GM21381 (cell line): ENCODE results near the gene EMCN.
"Not testable (repeated sequence)": the region's sequence is repeated elsewhere in the genome, so short reads cannot be mapped to it uniquely, and the experiment has no call there.

Experiments used
- ATAC-seq: cut with Tn5 transposase; IDR thresholded peaks from one replicate; pipeline ENCODE4 v1.9.1; 2021; ENCODE audit warnings: mild to moderate bottlenecking, moderate library complexity; ENCODE audit not compliant: unreplicated experiment

EMCN gene

DNA sequence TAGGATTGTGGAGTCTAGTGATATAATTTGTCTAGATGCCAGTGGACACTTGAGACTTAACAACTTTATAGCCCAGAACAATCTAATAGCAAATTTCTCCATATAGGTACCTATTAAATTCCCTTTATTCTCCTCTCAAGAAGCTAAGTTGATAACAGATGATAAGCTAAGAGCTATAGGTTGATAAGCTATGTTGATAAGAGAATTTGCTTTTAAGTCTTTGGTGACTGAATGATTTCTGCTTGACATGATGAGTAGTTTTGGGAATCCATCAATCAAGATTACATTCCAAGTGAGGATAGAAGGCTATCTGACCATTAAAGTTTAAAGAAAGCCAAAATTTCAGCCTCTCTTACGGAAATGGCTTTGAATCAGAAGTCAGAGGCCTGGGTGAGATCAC, 131.6 kb downstream of the EMCN start:
- ATAC-seq, result no peak

DNA sequence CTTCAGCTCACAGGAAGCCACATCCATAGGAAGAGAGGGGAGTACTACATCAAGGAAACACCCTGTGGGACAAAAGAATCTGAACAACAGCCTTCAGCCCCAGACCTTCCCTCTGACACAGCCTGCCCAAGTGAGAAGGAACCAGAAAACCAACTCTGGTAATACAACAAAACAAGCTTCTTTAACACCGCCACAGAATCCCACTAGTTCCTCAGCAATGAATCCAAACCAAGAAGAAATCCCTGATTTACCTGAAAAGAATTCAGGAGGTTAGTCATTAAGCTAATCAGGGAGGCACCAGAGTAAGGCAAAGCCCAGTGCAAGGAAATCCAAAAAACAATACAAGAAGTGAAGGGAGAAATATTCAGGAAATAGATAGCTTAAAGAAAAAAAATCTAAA, 137.4 kb downstream of the EMCN start:
- not testable (repeated sequence) for ATAC-seq

GRCh38 chr4:100379583-100380105, 138.2 kb downstream of the EMCN start:
- no peak for ATAC-seq

- ATAC-seq, result no peak
Measured at GRCh38 chr4:100372432-100372831, 145.4 kb downstream of the EMCN start.

- no peak for ATAC-seq
Measured at GRCh38 chr4:100369871-100370270, 148.0 kb downstream of the EMCN start.

GRCh38 chr4:100367451-100367850, 150.4 kb downstream of the EMCN start:
- ATAC-seq, result no peak

- no peak for ATAC-seq
Measured at GRCh38 chr4:100366213-100366612, 151.6 kb downstream of the EMCN start.

- no peak for ATAC-seq
Measured at GRCh38 chr4:100362366-100362765, 155.5 kb downstream of the EMCN start.

GRCh38 chr4:100361336-100361735, 156.5 kb downstream of the EMCN start:
- no peak for ATAC-seq

GRCh38 chr4:100360211-100360610, 157.6 kb downstream of the EMCN start:
- ATAC-seq, result no peak

GRCh38 chr4:100359441-100359840, 158.4 kb downstream of the EMCN start:
- ATAC-seq, result no peak

DNA sequence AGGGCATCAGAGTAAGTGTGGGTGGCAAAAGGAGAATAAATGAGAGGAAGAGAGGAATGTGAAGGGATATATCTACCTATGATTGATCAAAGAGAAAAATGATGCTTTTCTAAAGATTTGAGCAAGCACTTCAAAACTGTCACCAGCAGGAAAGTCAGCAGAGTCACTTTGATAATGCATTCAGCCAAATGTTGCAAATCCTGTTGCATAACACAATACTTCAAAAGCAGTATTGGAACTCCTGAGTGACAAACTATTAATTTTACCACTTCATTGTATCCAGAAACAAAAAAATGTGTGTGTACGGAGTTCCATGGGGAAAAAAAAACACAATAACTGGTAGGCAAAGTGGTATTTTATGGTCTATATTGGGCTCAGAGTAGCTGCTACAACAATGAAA, 160.3 kb downstream of the EMCN start:
- ATAC-seq, result no peak

DNA sequence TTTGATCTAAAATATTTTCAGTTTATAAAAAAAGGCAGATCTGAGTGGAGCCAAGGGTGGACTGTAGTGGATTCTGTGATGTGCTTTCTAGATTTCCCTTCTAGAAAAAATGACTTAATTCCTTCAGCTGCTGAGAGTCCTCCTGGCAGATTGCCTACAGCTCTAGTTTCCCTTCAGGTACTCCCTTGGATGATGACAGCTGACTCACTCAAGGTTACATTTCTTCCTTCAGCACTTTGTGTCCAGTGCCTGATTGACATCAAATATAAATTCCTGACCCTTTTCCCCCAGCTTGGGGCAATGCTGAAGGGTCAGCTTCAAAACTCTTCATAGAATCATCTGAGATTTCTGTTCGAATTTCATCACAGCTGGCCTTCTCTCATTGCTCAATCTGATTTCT, 161.7 kb downstream of the EMCN start:
- ATAC-seq, result no peak

DNA sequence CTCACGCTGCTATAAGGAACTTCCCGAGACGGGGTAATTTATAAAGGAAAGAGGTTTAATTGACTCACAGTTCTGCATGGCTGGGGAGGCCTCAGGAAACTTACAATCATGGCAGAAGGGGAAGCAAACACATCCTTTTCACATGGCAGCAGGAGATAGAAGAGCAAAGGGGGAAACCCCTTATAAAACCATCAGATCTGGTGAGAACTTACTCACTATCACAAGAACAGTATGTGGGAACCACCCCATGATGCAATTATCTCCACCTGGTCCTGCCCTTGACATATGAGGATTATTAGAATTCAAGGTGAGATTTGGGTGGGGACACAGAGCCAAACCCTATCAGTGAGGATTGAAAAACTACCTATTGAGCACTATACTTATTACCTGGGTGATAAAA, 165.5 kb downstream of the EMCN start:
- not testable (repeated sequence) for ATAC-seq

GRCh38 chr4:100348473-100348872, 169.3 kb downstream of the EMCN start:
- no peak for ATAC-seq

GRCh38 chr4:100347241-100347640, 170.6 kb downstream of the EMCN start:
- ATAC-seq, result no peak

- ATAC-seq, result no peak
Measured at GRCh38 chr4:100345585-100345984, 172.2 kb downstream of the EMCN start.
